Hematopoietic multipotent progenitor cell treated with erythropoietin and hydrocortisone succinate and interleukin-3 and kit ligand, for 15 days (in vitro differentiated cells): ENCODE results near the gene LRRC2.
A peak's percentile ranks its signal among the peaks of the same experiment; 100 is the strongest.
"Not testable (repeated sequence)": the region's sequence is repeated elsewhere in the genome, so short reads cannot be mapped to it uniquely, and the experiment has no call there.

Source experiments
- DNase-seq: peaks from one replicate; pipeline ENCODE4 v3.0.0-alpha.2; 2015; ENCODE audit warnings: low spot score

LRRC2 gene

GRCh38 chr3:46523556-46523955 is 42.5 kb downstream of the LRRC2 start:
- DNase-seq: no peak

GRCh38 chr3:46522201-46522600 is 43.9 kb downstream of the LRRC2 start:
- not testable (repeated sequence) for DNase-seq

- DNase-seq: no peak
Measured at GRCh38 chr3:46521096-46521495, 45.0 kb downstream of the LRRC2 start.

- DNase-seq: no peak
Measured at GRCh38 chr3:46520531-46520930, 45.6 kb downstream of the LRRC2 start.

- no peak for DNase-seq
Measured at GRCh38 chr3:46519952-46520351, 46.1 kb downstream of the LRRC2 start.

GRCh38 chr3:46517784-46518181 is 48.3 kb downstream of the LRRC2 start:
- no peak for DNase-seq

GRCh38 chr3:46517016-46517783 is 48.9 kb downstream of the LRRC2 start:
- no peak for DNase-seq

GRCh38 chr3:46516521-46516920 is 49.6 kb downstream of the LRRC2 start:
- DNase-seq: no peak

GRCh38 chr3:46512191-46512749 is 53.8 kb downstream of the LRRC2 start:
- DNase-seq: no peak

GRCh38 chr3:46509661-46510187 is 56.4 kb downstream of the LRRC2 start:
- DNase-seq: peak; percentile 71

GRCh38 chr3:46508850-46509591 is 57.1 kb downstream of the LRRC2 start:
- peak; percentile 74 for DNase-seq

- DNase-seq: no peak
Measured at GRCh38 chr3:46506526-46506925, 59.6 kb downstream of the LRRC2 start.

- DNase-seq: no peak
Measured at GRCh38 chr3:46505953-46506352, 60.1 kb downstream of the LRRC2 start.

- DNase-seq: peak; percentile 48
Measured at GRCh38 chr3:46504789-46505188, 61.3 kb downstream of the LRRC2 start.

GRCh38 chr3:46503200-46503874 is 62.8 kb downstream of the LRRC2 start:
- no peak for DNase-seq

GRCh38 chr3:46501702-46502101 is 64.4 kb downstream of the LRRC2 start:
- no peak for DNase-seq

- no peak for DNase-seq
Measured at GRCh38 chr3:46500656-46501635, 65.2 kb downstream of the LRRC2 start.

- DNase-seq: no peak
Measured at GRCh38 chr3:46498916-46499519, 67.1 kb downstream of the LRRC2 start.

- DNase-seq: no peak
Measured at GRCh38 chr3:46497556-46498265, 68.4 kb downstream of the LRRC2 start, which contains the start of gene RTP3. TSS of gene RTP3 (plus strand) at chr3:46497976. CDS start at chr3:46498063, 87 bp downstream.
